ENCODE measurements around the gene GREB1L.
"Not testable (repeated sequence)": the region's sequence is repeated elsewhere in the genome, so short reads cannot be mapped to it uniquely, and the experiment has no call there.

The GREB1L gene

GRCh38 chr18:21362831-21363230 lies 120.8 kb downstream of the GREB1L start:
- DNase-seq (ENCODE audit: low read depth in 2 of 2, low spot score in 1 of 2): no peak

- DNase-seq (ENCODE audit: low read depth in 2 of 2, low spot score in 1 of 2): no peak
Measured at GRCh38 chr18:21363348-21363747, 121.3 kb downstream of the GREB1L start.

- DNase-seq (ENCODE audit: low read depth in 2 of 2, low spot score in 1 of 2): no peak
Measured at GRCh38 chr18:21364471-21364870, 122.4 kb downstream of the GREB1L start.

GRCh38 chr18:21366896-21367295 lies 124.9 kb downstream of the GREB1L start:
- DNase-seq (ENCODE audit: low read depth in 2 of 2, low spot score in 1 of 2): no peak

- DNase-seq (ENCODE audit: low read depth in 2 of 2, low spot score in 1 of 2): no peak
Measured at GRCh38 chr18:21369146-21369545, 127.1 kb downstream of the GREB1L start.

GRCh38 chr18:21369597-21369996 lies 127.6 kb downstream of the GREB1L start:
- not testable (repeated sequence) for DNase-seq (ENCODE audit: low read depth in 2 of 2, low spot score in 1 of 2)

- no peak for DNase-seq (ENCODE audit: low read depth in 2 of 2, low spot score in 1 of 2)
Measured at GRCh38 chr18:21383031-21383430, 141.0 kb downstream of the GREB1L start.

GRCh38 chr18:21386523-21387240 lies 144.7 kb downstream of the GREB1L start:
- DNase-seq (ENCODE audit: low read depth in 2 of 2, low spot score in 1 of 2): no peak

GRCh38 chr18:21387886-21388285 lies 145.9 kb downstream of the GREB1L start:
- no peak for DNase-seq (ENCODE audit: low read depth in 2 of 2, low spot score in 1 of 2)

GRCh38 chr18:21389283-21389682 lies 147.3 kb downstream of the GREB1L start:
- no peak for DNase-seq (ENCODE audit: low read depth in 2 of 2, low spot score in 1 of 2)

GRCh38 chr18:21389903-21390302 lies 147.9 kb downstream of the GREB1L start:
- DNase-seq (ENCODE audit: low read depth in 2 of 2, low spot score in 1 of 2): no peak

- DNase-seq (ENCODE audit: low read depth in 2 of 2, low spot score in 1 of 2): no peak
Measured at GRCh38 chr18:21391074-21391673, 149.1 kb downstream of the GREB1L start.

GRCh38 chr18:21393986-21394385 lies 152.0 kb downstream of the GREB1L start:
- no peak for DNase-seq (ENCODE audit: low read depth in 2 of 2, low spot score in 1 of 2)

GRCh38 chr18:21398121-21398520 lies 156.1 kb downstream of the GREB1L start:
- DNase-seq (ENCODE audit: low read depth in 2 of 2, low spot score in 1 of 2): no peak

GRCh38 chr18:21402272-21402671 lies 160.2 kb downstream of the GREB1L start:
- DNase-seq (ENCODE audit: low read depth in 2 of 2, low spot score in 1 of 2): no peak

- no peak for DNase-seq (ENCODE audit: low read depth in 2 of 2, low spot score in 1 of 2)
Measured at GRCh38 chr18:21404426-21404825, 162.4 kb downstream of the GREB1L start.

GRCh38 chr18:21406116-21406515 lies 164.1 kb downstream of the GREB1L start:
- DNase-seq (ENCODE audit: low read depth in 2 of 2, low spot score in 1 of 2): no peak

- DNase-seq (ENCODE audit: low read depth in 2 of 2, low spot score in 1 of 2): no peak
Measured at GRCh38 chr18:21408681-21409080, 166.6 kb downstream of the GREB1L start.

GRCh38 chr18:21433436-21433835 lies 191.4 kb downstream of the GREB1L start:
- no peak for DNase-seq (ENCODE audit: low read depth in 2 of 2, low spot score in 1 of 2)

- no peak for DNase-seq (ENCODE audit: low read depth in 2 of 2, low spot score in 1 of 2)
Measured at GRCh38 chr18:21439431-21439846, 197.4 kb downstream of the GREB1L start.

- DNase-seq (ENCODE audit: low read depth in 2 of 2, low spot score in 1 of 2): no peak
Measured at GRCh38 chr18:21441670-21442069, 199.6 kb downstream of the GREB1L start.

- DNase-seq (ENCODE audit: low read depth in 2 of 2, low spot score in 1 of 2): no peak
Measured at GRCh38 chr18:21443776-21444464, 201.9 kb downstream of the GREB1L start.
